Activated CD8-positive, alpha-beta T cell treated with anti-CD3 and anti-CD28 coated beads, Interleukin-2, amount 10 ng/mL, durations not matched to agents 7 days and 5 days (primary cell): ENCODE measurements around the gene GPR162. TPM values are rescaled to one million over a fixed set of nuclear protein-coding genes. Genes with fewer than 3 reads are reported as not detected.

Experiments used
- ATAC-seq: fragments of 150-1000 bp; cut with Tn5 transposase; one replicate; pipeline ENCODE4 v1.10.0; 2021; ENCODE audit warnings: moderate library complexity
- CTCF ChIA-PET: fragments of 350-600 bp; sonication (Branson Sonifier 250); formaldehyde crosslinking; loops from one replicate; lab custom pipeline; 2021; ENCODE audit warnings: antibody characterized with exemption; lab: Charles Lee
- POLR2A ChIA-PET: fragments of 350-600 bp; sonication (Branson Sonifier 250); formaldehyde crosslinking; loops from one replicate; lab custom pipeline; 2021; ENCODE audit warnings: antibody characterized with exemption; lab: Charles Lee
- DNase-seq: peaks from one replicate; pipeline ENCODE4 v3.0.0-alpha.2; 2020
- H3K27ac Mint-ChIP-seq: one replicate; pipeline ENCODE4 v1.8.0; 2021; ENCODE audit warnings: mild to moderate bottlenecking, mixed read lengths
- H3K27me3 Mint-ChIP-seq: one replicate; pipeline ENCODE4 v1.8.0; 2021; ENCODE audit warnings: low read depth, mixed read lengths
- H3K36me3 Mint-ChIP-seq: one replicate; pipeline ENCODE4 v1.8.0; 2021; ENCODE audit warnings: low read depth, mixed read lengths
- H3K4me1 Mint-ChIP-seq: one replicate; pipeline ENCODE4 v1.8.0; 2021; ENCODE audit warnings: low read depth, mixed read lengths
- H3K4me3 Mint-ChIP-seq: one replicate; pipeline ENCODE4 v1.8.0; 2021; ENCODE audit warnings: mild to moderate bottlenecking, mixed read lengths
- H3K9me3 Mint-ChIP-seq: one replicate; pipeline ENCODE4 v1.8.0; 2022; ENCODE audit warnings: mixed read lengths; ENCODE audit not compliant: insufficient read depth
- total RNA-seq, 2 experiments: library from RNA; stranded (reverse); gene quantifications; one replicate each; pipeline ENCODE4 v1.2.3, GENCODE V29; 2021

GPR162 gene
- total RNA-seq, 2 experiments from 2014 or later: 0.13 to 0.34 TPM

GRCh38 chr12:6810758-6811157, 10.9 kb upstream of the GPR162 start:
- no peaks in the 10 kb centered on the region for H3K4me1 Mint-ChIP-seq
- H3K36me3 Mint-ChIP-seq: no peaks in the 10 kb centered on the region
- POLR2A ChIA-PET: interaction anchor here (0.9 kb wide), 1 partner anchor 171 kb away, joined by 3 read pairs; no protein-coding TSS in a partner anchor
- CTCF ChIA-PET: interaction anchor here (0.6 to 1.4 kb wide), 6 partner anchors 15 to 265 kb away, joined by 3 to 5 read pairs (median 3); partner anchors contain the start of gene MLF2
- peaks cover 17% of the 10 kb centered on the region for H3K27me3 Mint-ChIP-seq
- no peak overlapping the region for H3K27ac Mint-ChIP-seq
- DNase-seq: no peak
- ATAC-seq: peak; percentile 27
- H3K4me3 Mint-ChIP-seq: no peak overlapping the region
- no peaks in the 10 kb centered on the region for H3K9me3 Mint-ChIP-seq

DNA sequence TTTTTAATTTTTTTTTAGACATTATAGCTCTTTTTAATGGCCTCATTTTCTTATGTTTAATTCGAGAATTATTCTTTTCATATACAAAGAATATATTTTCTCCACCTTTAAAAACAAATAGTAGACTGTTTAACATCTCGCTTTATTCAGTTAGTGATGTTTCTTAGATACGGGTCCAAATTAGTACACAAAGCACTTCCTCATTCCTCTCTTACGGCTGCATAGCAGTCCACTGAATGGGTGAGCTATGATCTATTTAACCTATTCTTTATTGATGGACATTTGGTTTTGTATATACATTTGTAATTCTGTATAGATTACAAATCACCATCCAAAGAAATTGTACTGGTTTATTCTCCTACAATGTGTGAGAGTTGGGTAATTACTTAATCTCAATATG, 8.3 kb upstream of the GPR162 start:
- Mint-ChIP-seq H3K9me3 (no peaks in the 10 kb centered on the region), H3K27ac (no peak overlapping the region), H3K36me3 (no peaks in the 10 kb centered on the region), H3K4me1 (no peaks in the 10 kb centered on the region), H3K27me3 (peaks cover 14% of the 10 kb centered on the region), H3K4me3 (no peak overlapping the region)
- ChIA-PET CTCF (interaction anchor here (0.9 to 2.2 kb wide), 5 partner anchors 11 to 79 kb away, joined by 3 to 8 read pairs (median 3); partner anchors contain the start of gene MLF2), POLR2A (interaction anchor here (0.6 kb wide), 1 partner anchor 31 kb away, joined by 4 read pairs; no protein-coding TSS in a partner anchor)
- ATAC-seq (no peak), DNase-seq (no peak)

DNA sequence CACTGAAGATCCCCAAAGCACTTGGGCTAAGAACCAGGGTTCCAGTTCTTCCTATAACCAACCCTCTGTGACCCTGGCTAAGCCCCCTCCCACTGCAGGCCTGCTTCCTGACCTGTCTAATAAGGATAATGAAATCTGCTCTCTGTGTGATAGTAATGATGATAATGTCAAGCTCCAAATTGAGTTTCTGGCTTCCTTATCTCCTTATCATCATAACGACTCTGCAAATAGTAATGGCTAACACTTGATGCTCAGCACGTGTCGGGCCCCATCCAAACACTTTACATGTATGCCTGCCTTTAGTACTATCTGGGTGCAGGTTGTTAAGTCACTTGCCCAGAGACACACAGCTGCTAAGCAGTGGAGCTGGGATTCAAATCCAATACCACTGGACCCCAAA, 5.0 kb upstream of the GPR162 start:
- POLR2A ChIA-PET: no interaction called here
- DNase-seq (no peak), ATAC-seq (no peak)
- Mint-ChIP-seq H3K4me3 (no peak overlapping the region), H3K27ac (no peak overlapping the region), H3K27me3 (peaks cover 20% of the 10 kb centered on the region), H3K36me3 (no peaks in the 10 kb centered on the region), H3K4me1 (peaks cover 9% of the 10 kb centered on the region), H3K9me3 (no peaks in the 10 kb centered on the region)
- CTCF ChIA-PET: interaction anchor here (1.1 kb wide), 1 partner anchor 38 kb away, joined by 3 read pairs; no protein-coding TSS in a partner anchor

GRCh38 chr12:6817098-6817497, 4.5 kb upstream of the GPR162 start:
- POLR2A ChIA-PET: no interaction called here
- Mint-ChIP-seq H3K36me3 (no peaks in the 10 kb centered on the region), H3K4me1 (peaks cover 12% of the 10 kb centered on the region), H3K4me3 (no peak overlapping the region), H3K27me3 (peaks cover 23% of the 10 kb centered on the region), H3K9me3 (no peaks in the 10 kb centered on the region), H3K27ac (no peak overlapping the region)
- no peak for ATAC-seq
- CTCF ChIA-PET: no interaction called here
- DNase-seq: no peak

GRCh38 chr12:6817662-6818157, 3.9 kb upstream of the GPR162 start:
- Mint-ChIP-seq H3K4me3 (no peak overlapping the region), H3K9me3 (no peaks in the 10 kb centered on the region), H3K27me3 (peaks cover 28% of the 10 kb centered on the region), H3K4me1 (peaks cover 15% of the 10 kb centered on the region), H3K36me3 (no peaks in the 10 kb centered on the region), H3K27ac (no peak overlapping the region)
- ChIA-PET POLR2A (interaction anchor here (0.6 kb wide), 1 partner anchor 64 kb away, joined by 3 read pairs; no protein-coding TSS in a partner anchor), CTCF (no interaction called here)
- ATAC-seq (no peak), DNase-seq (no peak)

DNA sequence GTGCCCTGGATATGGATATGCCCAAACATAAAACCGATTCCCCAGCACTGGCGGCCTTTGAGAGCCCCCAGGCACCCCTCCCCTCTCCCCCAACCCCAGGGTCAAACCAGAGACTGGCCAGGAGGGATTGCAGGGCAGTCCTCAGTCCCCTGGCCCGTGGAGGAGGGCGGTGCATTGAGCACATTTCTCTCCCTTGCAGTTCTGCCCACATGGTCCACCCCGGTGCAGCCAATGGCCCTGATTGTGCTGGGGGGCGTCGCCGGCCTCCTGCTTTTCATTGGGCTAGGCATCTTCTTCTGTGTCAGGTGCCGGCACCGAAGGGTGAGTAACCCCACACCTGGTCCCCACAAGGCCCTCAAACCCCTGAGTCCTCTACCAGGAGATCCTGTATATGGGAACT, 3.4 kb upstream of the GPR162 start:
- Mint-ChIP-seq H3K9me3 (no peaks in the 10 kb centered on the region), H3K36me3 (no peaks in the 10 kb centered on the region), H3K4me1 (peaks cover 15% of the 10 kb centered on the region), H3K27me3 (peaks cover 33% of the 10 kb centered on the region), H3K27ac (no peak overlapping the region), H3K4me3 (no peak overlapping the region)
- ATAC-seq (no peak), DNase-seq (no peak)
- ChIA-PET POLR2A (interaction anchor here (0.6 kb wide), 1 partner anchor 64 kb away, joined by 3 read pairs; no protein-coding TSS in a partner anchor), CTCF (no interaction called here)

DNA sequence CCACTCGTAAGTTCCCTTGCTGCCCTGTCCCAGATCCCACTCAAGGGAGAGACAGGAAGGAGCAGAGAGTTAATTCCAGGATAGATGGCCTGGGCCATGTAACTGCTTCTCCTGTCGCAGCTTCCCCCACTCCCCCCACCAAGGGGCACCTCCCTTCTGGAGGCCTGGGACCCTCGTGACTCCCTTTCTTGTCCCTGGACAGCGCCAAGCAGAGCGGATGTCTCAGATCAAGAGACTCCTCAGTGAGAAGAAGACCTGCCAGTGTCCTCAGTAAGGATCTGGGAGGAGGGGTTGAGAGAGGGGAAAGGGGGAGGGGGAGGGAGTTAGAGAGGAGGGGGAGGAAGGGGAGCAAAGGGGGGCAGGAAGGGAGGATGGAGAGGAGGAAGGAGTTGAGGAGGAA, 3.0 kb upstream of the GPR162 start:
- H3K4me3 Mint-ChIP-seq: no peak overlapping the region
- H3K27ac Mint-ChIP-seq: no peak overlapping the region
- H3K4me1 Mint-ChIP-seq: peaks cover 15% of the 10 kb centered on the region
- ATAC-seq (no peak), DNase-seq (no peak)
- H3K9me3 Mint-ChIP-seq: no peaks in the 10 kb centered on the region
- CTCF ChIA-PET: no interaction called here
- H3K36me3 Mint-ChIP-seq: no peaks in the 10 kb centered on the region
- POLR2A ChIA-PET: no interaction called here
- peaks cover 37% of the 10 kb centered on the region for H3K27me3 Mint-ChIP-seq

GRCh38 chr12:6819106-6820030, 2.3 kb upstream of the GPR162 start:
- DNase-seq (no peak), ATAC-seq (no peak)
- ChIA-PET CTCF (interaction anchor here (10.3 kb wide), 1 partner anchor 66 kb away, joined by 116 read pairs; the partner anchor contains the start of gene MLF2), POLR2A (no interaction called here)
- no peak overlapping the region for H3K27ac Mint-ChIP-seq
- no peaks in the 10 kb centered on the region for H3K9me3 Mint-ChIP-seq
- peaks cover 15% of the 10 kb centered on the region for H3K4me1 Mint-ChIP-seq
- H3K36me3 Mint-ChIP-seq: no peaks in the 10 kb centered on the region
- H3K27me3 Mint-ChIP-seq: peaks cover 39% of the 10 kb centered on the region
- no peak overlapping the region for H3K4me3 Mint-ChIP-seq

- H3K27me3 Mint-ChIP-seq: peaks cover 43% of the 10 kb centered on the region
- POLR2A ChIA-PET: interaction anchor here (1.5 kb wide), 1 partner anchor 25 kb away, joined by 3 read pairs; no protein-coding TSS in a partner anchor
- CTCF ChIA-PET: interaction anchor here (3.6 to 10.3 kb wide), 2 partner anchors 14 to 67 kb away, joined by 22 to 116 read pairs; partner anchors contain the start of gene MLF2
- peaks cover 16% of the 10 kb centered on the region for H3K4me1 Mint-ChIP-seq
- H3K36me3 Mint-ChIP-seq: no peaks in the 10 kb centered on the region
- DNase-seq (no peak), ATAC-seq (no peak)
- H3K9me3 Mint-ChIP-seq: no peaks in the 10 kb centered on the region
- no peak overlapping the region for H3K4me3 Mint-ChIP-seq
- H3K27ac Mint-ChIP-seq: no peak overlapping the region
Measured at GRCh38 chr12:6820166-6820565, 1.5 kb upstream of the GPR162 start.

DNA sequence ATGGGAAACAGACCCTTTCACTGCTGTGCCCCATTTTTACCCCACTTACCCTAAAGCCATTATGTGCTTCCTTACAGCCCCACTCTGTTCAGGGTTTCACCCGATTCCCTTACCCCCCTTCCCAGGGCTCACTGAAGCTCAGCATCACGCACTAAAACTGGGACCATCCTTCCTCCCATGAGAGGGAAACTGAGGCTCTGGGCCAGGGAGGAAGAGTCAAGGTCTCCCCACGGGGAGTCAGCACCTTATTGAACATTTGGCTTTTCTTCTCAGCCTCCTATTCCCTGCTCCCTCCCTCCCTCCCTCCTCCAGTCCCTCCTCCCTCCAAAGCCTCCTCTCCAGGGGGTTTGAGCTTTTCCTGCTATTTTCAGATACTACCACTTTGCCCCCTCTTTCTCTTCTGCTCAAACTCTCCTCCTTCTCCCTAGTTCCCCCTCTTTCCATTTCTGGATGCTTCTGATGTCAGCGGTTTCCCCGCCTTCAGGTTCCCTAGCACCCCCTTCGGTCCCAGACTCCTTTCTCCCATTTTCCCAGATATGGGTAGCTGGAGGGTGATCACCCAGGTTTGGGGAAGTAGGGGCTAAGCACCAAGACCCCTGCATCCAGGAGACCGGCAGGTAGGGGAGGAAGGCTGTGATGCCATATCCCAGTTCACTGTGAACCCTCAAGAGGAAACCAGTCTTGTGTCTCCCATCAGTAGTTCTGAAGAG, 960 bp downstream of the GPR162 start:
- Mint-ChIP-seq H3K9me3 (no peaks in the 10 kb centered on the region), H3K4me1 (peaks cover 26% of the 10 kb centered on the region), H3K4me3 (no peak overlapping the region), H3K36me3 (no peaks in the 10 kb centered on the region), H3K27ac (no peak overlapping the region), H3K27me3 (peaks cover 62% of the 10 kb centered on the region)
- ATAC-seq: no peak
- ChIA-PET CTCF (interaction anchor here (1.0 to 10.3 kb wide), 4 partner anchors 12 to 69 kb away, joined by 3 to 116 read pairs (median 14); partner anchors contain the start of gene MLF2), POLR2A (interaction anchor here (1.3 to 1.7 kb wide), 3 partner anchors 30 to 98 kb away, joined by 3 to 10 read pairs (median 3); partner anchors contain the start of gene MLF2)
- no peak for DNase-seq
